ENCODE data around the gene ZNF440. TPM values are rescaled to one million over a fixed set of nuclear protein-coding genes. Genes with fewer than 3 reads are reported as not detected.
A peak's percentile ranks its signal among the peaks of the same experiment; 100 is the strongest.
"Not testable (repeated sequence)": the region's sequence is repeated elsewhere in the genome, so short reads cannot be mapped to it uniquely, and the experiment has no call there.

Gene ZNF440
- total RNA-seq (2014; rRNA removed; shearing (Covaris generic); ENCODE audit: low replicate concordance) = 19.2 and 19.6 TPM in 2 replicates

DNA sequence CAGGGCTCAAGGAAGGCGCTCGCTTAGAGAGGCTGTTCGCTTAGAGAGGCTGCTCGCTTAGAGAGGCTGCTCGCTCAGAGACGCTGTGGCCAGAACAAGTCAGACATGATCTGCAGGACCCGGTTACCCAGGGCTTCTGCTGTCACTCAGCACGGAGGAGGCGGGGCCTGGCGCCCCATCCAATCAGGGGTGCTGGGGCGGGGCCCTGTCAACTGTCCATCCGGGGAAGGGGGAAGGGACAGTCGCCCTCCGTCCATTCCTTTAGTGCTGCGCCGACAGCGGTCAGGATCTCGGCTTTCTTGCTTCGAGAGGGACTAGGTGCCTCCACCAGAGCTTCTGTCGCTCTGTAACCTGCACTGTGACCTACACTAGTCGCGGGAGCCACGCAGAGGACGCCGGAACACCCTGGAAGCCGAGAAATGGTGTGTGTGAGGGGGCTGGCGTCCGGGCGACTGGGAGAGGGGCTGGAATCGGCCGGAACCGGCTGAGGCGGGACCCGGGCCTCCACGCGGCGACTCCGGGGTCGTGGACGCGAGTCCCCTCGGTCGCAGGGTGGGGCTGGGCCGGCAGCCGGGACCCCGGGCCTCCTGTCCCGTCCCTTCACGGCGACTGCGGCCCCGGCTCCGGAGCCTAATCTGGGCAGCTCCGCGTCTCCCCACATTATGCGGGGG lies at the start of gene ZNF440:
Gene ZNF440, plus strand, starts transcription at position 245 of the 671 bp plus-strand sequence. Its CDS starts 175 bp downstream, at position 420.
- H3K9me2 ChIP-seq (replicated peaks; ENCODE audit: insufficient read depth, low read length) = no peaks in the 10 kb centered on the region
- H4K20me1 ChIP-seq (ENCODE audit: insufficient read depth, low read depth, low read length) = no peaks in the 10 kb centered on the region
- no peaks in the 10 kb centered on the region for H3K27me3 ChIP-seq (ENCODE audit: low read length)
- H3K27ac ChIP-seq (ENCODE audit: low read length) = no peak within 1 kb of the TSS
- H3K9me3 ChIP-seq (ENCODE audit: low read length) = no peaks in the 10 kb centered on the region
- H3K4me3 ChIP-seq (ENCODE audit: low read length) = peak within 1 kb of the TSS; percentile 83
- H3K4me1 ChIP-seq (ENCODE audit: low read length) = peaks cover 13% of the 10 kb centered on the region
- peak within 1 kb of the TSS; percentile 81 for H3K4me2 ChIP-seq (ENCODE audit: low read depth, low read length, poor library complexity, severe bottlenecking)
- peak within 1 kb of the TSS; percentile 84 for H3K9ac ChIP-seq (ENCODE audit: low read length)
- peak; percentile 96 for DNase-seq
- H3K79me2 ChIP-seq (ENCODE audit: low read length) = peaks cover 25% of the 10 kb centered on the region
- H2AFZ ChIP-seq (ENCODE audit: low read length) = peak within 1 kb of the TSS; percentile 86
- no peaks in the 10 kb centered on the region for H3K36me3 ChIP-seq (ENCODE audit: insufficient read depth, low read length)

- H3K79me2 ChIP-seq (ENCODE audit: low read length) = peaks cover 30% of the 10 kb centered on the region
- H3K4me1 ChIP-seq (ENCODE audit: low read length) = peaks cover 15% of the 10 kb centered on the region
- DNase-seq = peak; percentile 97
- H2AFZ ChIP-seq (ENCODE audit: low read length) = peak within 1 kb of the TSS; percentile 99
- H3K4me2 ChIP-seq (ENCODE audit: low read depth, low read length, poor library complexity, severe bottlenecking) = peak within 1 kb of the TSS; percentile 98
- peaks cover 12% of the 10 kb centered on the region for H3K9me3 ChIP-seq (ENCODE audit: low read length)
- no peaks in the 10 kb centered on the region for H4K20me1 ChIP-seq (ENCODE audit: insufficient read depth, low read depth, low read length)
- peak within 1 kb of the TSS; percentile 90 for H3K9ac ChIP-seq (ENCODE audit: low read length)
- peak within 1 kb of the TSS; percentile 98 for H3K4me3 ChIP-seq (ENCODE audit: low read length)
- peaks cover 11% of the 10 kb centered on the region; the same call in 1 of the 2 replicates for H3K36me3 ChIP-seq (ENCODE audit: insufficient read depth, low read length)
- H3K27ac ChIP-seq (ENCODE audit: low read length) = no peak within 1 kb of the TSS
- H3K9me2 ChIP-seq (replicated peaks; ENCODE audit: insufficient read depth, low read length) = no peaks in the 10 kb centered on the region
- H3K27me3 ChIP-seq (ENCODE audit: low read length) = no peaks in the 10 kb centered on the region
Observed at GRCh38 chr19:11766597-11767591, 47.2 kb upstream of the ZNF440 start, which contains the start of gene ZNF441. ZNF441 (plus strand) TSS chr19:11767000; CDS start chr19:11767194, 194 bp downstream.

DNA sequence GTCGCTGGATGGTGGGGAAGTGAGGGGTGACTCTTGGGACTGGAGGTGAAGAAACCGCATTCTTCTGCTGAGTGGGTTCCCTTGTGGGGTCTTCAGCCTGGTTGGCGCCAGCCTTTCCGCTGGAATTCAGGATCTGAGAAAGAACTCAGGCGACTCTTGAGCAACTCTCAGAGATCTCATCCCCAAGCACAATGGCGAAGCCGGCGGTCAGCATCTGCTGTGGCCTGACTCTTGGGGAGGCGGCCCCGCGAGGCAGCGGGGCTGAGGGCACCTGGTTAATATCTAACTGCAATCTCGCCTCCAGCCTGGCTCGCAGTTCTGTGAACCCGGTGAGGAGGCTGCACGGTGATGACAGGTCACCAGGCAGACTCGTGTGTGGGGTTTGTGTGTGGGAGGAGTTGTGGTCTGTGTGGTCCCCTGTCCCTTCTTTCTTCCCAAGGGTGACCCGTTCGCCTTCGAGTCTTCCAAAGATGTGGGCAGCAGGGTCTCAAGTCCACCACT lies 46.4 kb upstream of the ZNF440 start:
- Histone ChIP-seq H3K27me3 (ENCODE audit: low read length) (no peaks in the 10 kb centered on the region), H3K36me3 (ENCODE audit: insufficient read depth, low read length) (peaks cover 11% of the 10 kb centered on the region; the same call in 1 of the 2 replicates), H3K79me2 (ENCODE audit: low read length) (peaks cover 30% of the 10 kb centered on the region), H4K20me1 (ENCODE audit: insufficient read depth, low read depth, low read length) (no peaks in the 10 kb centered on the region), H3K27ac (ENCODE audit: low read length) (no peak overlapping the region), H3K4me3 (ENCODE audit: low read length) (peak overlapping the region; percentile 98), H3K9me3 (ENCODE audit: low read length) (peaks cover 12% of the 10 kb centered on the region), H3K9me2 (replicated peaks; ENCODE audit: insufficient read depth, low read length) (no peaks in the 10 kb centered on the region), H2AFZ (ENCODE audit: low read length) (peak overlapping the region; percentile 99), H3K9ac (ENCODE audit: low read length) (peak overlapping the region; percentile 90), H3K4me1 (ENCODE audit: low read length) (peaks cover 15% of the 10 kb centered on the region), H3K4me2 (ENCODE audit: low read depth, low read length, poor library complexity, severe bottlenecking) (peak overlapping the region; percentile 98)
- peak; percentile 63 for DNase-seq

DNA sequence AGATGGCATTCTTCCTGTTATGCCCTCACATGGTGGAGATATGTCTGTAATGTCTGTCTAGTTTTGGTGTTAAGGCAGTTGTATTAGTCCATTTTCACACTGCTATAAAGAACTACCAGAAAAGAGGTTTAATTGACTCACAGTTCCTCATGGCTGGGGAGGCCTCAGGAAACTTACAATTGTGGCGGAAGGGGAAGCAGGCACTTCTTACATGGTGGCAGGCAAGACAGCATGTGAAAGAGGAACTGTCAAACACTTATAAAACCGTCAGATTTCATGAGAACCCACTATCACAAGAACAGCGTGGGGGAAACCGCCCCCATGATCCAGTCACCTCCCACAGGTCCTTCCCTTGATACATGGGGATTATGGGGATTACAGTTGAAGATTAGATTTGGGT lies 44.1 kb upstream of the ZNF440 start:
- no peak for DNase-seq
- no peak overlapping the region for H3K9ac ChIP-seq (ENCODE audit: low read length)
- peaks cover 14% of the 10 kb centered on the region; the same call in 1 of the 2 replicates for H3K36me3 ChIP-seq (ENCODE audit: insufficient read depth, low read length)
- H4K20me1 ChIP-seq (ENCODE audit: insufficient read depth, low read depth, low read length) = no peaks in the 10 kb centered on the region
- H3K9me3 ChIP-seq (ENCODE audit: low read length) = peaks cover 26% of the 10 kb centered on the region
- H3K79me2 ChIP-seq (ENCODE audit: low read length) = peaks cover 39% of the 10 kb centered on the region
- peaks cover 15% of the 10 kb centered on the region for H3K4me1 ChIP-seq (ENCODE audit: low read length)
- no peaks in the 10 kb centered on the region for H3K27me3 ChIP-seq (ENCODE audit: low read length)
- H3K4me3 ChIP-seq (ENCODE audit: low read length) = no peak overlapping the region
- H3K4me2 ChIP-seq (ENCODE audit: low read depth, low read length, poor library complexity, severe bottlenecking) = no peak overlapping the region
- no peak overlapping the region for H2AFZ ChIP-seq (ENCODE audit: low read length)
- no peak overlapping the region for H3K27ac ChIP-seq (ENCODE audit: low read length)
- no peaks in the 10 kb centered on the region for H3K9me2 ChIP-seq (replicated peaks; ENCODE audit: insufficient read depth, low read length)

GRCh38 chr19:11771520-11771919 lies 42.6 kb upstream of the ZNF440 start:
- peaks cover 35% of the 10 kb centered on the region for H3K9me3 ChIP-seq (ENCODE audit: low read length)
- not testable (repeated sequence) for H3K9me2 ChIP-seq (replicated peaks; ENCODE audit: insufficient read depth, low read length); H3K4me3 ChIP-seq (ENCODE audit: low read length); H3K27ac ChIP-seq (ENCODE audit: low read length); H3K9ac ChIP-seq (ENCODE audit: low read length); H4K20me1 ChIP-seq (ENCODE audit: insufficient read depth, low read depth, low read length); H2AFZ ChIP-seq (ENCODE audit: low read length); H3K27me3 ChIP-seq (ENCODE audit: low read length); H3K4me2 ChIP-seq (ENCODE audit: low read depth, low read length, poor library complexity, severe bottlenecking)
- peak; percentile 58 for DNase-seq
- peaks cover 13% of the 10 kb centered on the region for H3K4me1 ChIP-seq (ENCODE audit: low read length)
- H3K79me2 ChIP-seq (ENCODE audit: low read length) = peaks cover 40% of the 10 kb centered on the region
- peaks cover 14% of the 10 kb centered on the region; the same call in 1 of the 2 replicates for H3K36me3 ChIP-seq (ENCODE audit: insufficient read depth, low read length)

- not testable (repeated sequence) for H2AFZ ChIP-seq (ENCODE audit: low read length); DNase-seq; H3K79me2 ChIP-seq (ENCODE audit: low read length); H3K27me3 ChIP-seq (ENCODE audit: low read length); H3K9ac ChIP-seq (ENCODE audit: low read length); H4K20me1 ChIP-seq (ENCODE audit: insufficient read depth, low read depth, low read length); H3K27ac ChIP-seq (ENCODE audit: low read length); H3K4me1 ChIP-seq (ENCODE audit: low read length); H3K9me2 ChIP-seq (replicated peaks; ENCODE audit: insufficient read depth, low read length); H3K4me2 ChIP-seq (ENCODE audit: low read depth, low read length, poor library complexity, severe bottlenecking); H3K4me3 ChIP-seq (ENCODE audit: low read length)
- H3K36me3 ChIP-seq (ENCODE audit: insufficient read depth, low read length) = peaks cover 43% of the 10 kb centered on the region
- peaks cover 49% of the 10 kb centered on the region for H3K9me3 ChIP-seq (ENCODE audit: low read length)
Observed at GRCh38 chr19:11776669-11777068, 37.4 kb upstream of the ZNF440 start.

- no peaks in the 10 kb centered on the region for H3K9me2 ChIP-seq (replicated peaks; ENCODE audit: insufficient read depth, low read length)
- H3K36me3 ChIP-seq (ENCODE audit: insufficient read depth, low read length) = peaks cover 59% of the 10 kb centered on the region
- H4K20me1 ChIP-seq (ENCODE audit: insufficient read depth, low read depth, low read length) = no peaks in the 10 kb centered on the region
- H3K4me3 ChIP-seq (ENCODE audit: low read length) = no peak overlapping the region
- H3K27me3 ChIP-seq (ENCODE audit: low read length) = no peaks in the 10 kb centered on the region
- peaks cover 60% of the 10 kb centered on the region for H3K9me3 ChIP-seq (ENCODE audit: low read length)
- no peaks in the 10 kb centered on the region for H3K4me1 ChIP-seq (ENCODE audit: low read length)
- DNase-seq = no peak
- no peak overlapping the region for H3K4me2 ChIP-seq (ENCODE audit: low read depth, low read length, poor library complexity, severe bottlenecking)
- H3K9ac ChIP-seq (ENCODE audit: low read length) = no peak overlapping the region
- H3K27ac ChIP-seq (ENCODE audit: low read length) = no peak overlapping the region
- H3K79me2 ChIP-seq (ENCODE audit: low read length) = no peaks in the 10 kb centered on the region
- no peak overlapping the region for H2AFZ ChIP-seq (ENCODE audit: low read length)
Observed at GRCh38 chr19:11780431-11781020, 33.5 kb upstream of the ZNF440 start.

Measured in Karpas-422 (cell line).